ENCODE data around the gene MACROD2. TPM values are rescaled to one million over a fixed set of nuclear protein-coding genes. Genes with fewer than 3 reads are reported as not detected.

MACROD2 gene
- total RNA-seq, 6 experiments from 2014 or later: 0.05 to 0.57 (median 0.11) TPM; not detected in 1

GRCh38 chr20:15991279-15991678 lies 1996.0 kb downstream of the MACROD2 start:
- H3K27ac Mint-ChIP-seq: no peak overlapping the region

GRCh38 chr20:15992564-15992963 lies 1997.2 kb downstream of the MACROD2 start:
- Mint-ChIP-seq H3K4me1 (ENCODE audit: low read depth) (no peaks in the 10 kb centered on the region), H3K27me3 (ENCODE audit: insufficient read depth) (no peaks in the 10 kb centered on the region; the same call in 1 of the 2 replicates), H3K36me3 (ENCODE audit: low read depth) (no peaks in the 10 kb centered on the region), H3K4me3 (no peak overlapping the region), H3K27ac (no peak overlapping the region), H3K9me3 (peaks cover 26% of the 10 kb centered on the region)
- no peak for TF ChIP-seq CTCF (IDR thresholded peaks at IDR 0.05)
- DNase-seq: no peak

More at GRCh38 chr20:15991279-15991678, 1996.0 kb downstream of the MACROD2 start:
- H3K36me3 Mint-ChIP-seq (ENCODE audit: low read depth): no peaks in the 10 kb centered on the region
- no peaks in the 10 kb centered on the region for H3K4me1 Mint-ChIP-seq (ENCODE audit: low read depth)
- H3K9me3 Mint-ChIP-seq: peaks cover 25% of the 10 kb centered on the region
- no peak for DNase-seq
- H3K27me3 Mint-ChIP-seq (ENCODE audit: insufficient read depth): no peaks in the 10 kb centered on the region; the same call in 1 of the 2 replicates
- no peak overlapping the region for H3K4me3 Mint-ChIP-seq
- TF ChIP-seq CTCF (IDR thresholded peaks at IDR 0.05): no peak

- H3K27me3 Mint-ChIP-seq (ENCODE audit: insufficient read depth): no peaks in the 10 kb centered on the region
- H3K4me1 Mint-ChIP-seq (ENCODE audit: low read depth): no peaks in the 10 kb centered on the region
Observed at GRCh38 chr20:16000112-16000511, 2004.8 kb downstream of the MACROD2 start.

GRCh38 chr20:16001286-16001685 lies 2006.0 kb downstream of the MACROD2 start:
- H3K4me3 Mint-ChIP-seq: no peak overlapping the region
- H3K27ac Mint-ChIP-seq: no peak overlapping the region
- peaks cover 46% of the 10 kb centered on the region for H3K9me3 Mint-ChIP-seq
- no peaks in the 10 kb centered on the region for H3K36me3 Mint-ChIP-seq (ENCODE audit: low read depth)
- no peaks in the 10 kb centered on the region for H3K4me1 Mint-ChIP-seq (ENCODE audit: low read depth)
- H3K27me3 Mint-ChIP-seq (ENCODE audit: insufficient read depth): no peaks in the 10 kb centered on the region
- TF ChIP-seq CTCF (IDR thresholded peaks at IDR 0.05): no peak
- DNase-seq: no peak

More at GRCh38 chr20:16000112-16000511, 2004.8 kb downstream of the MACROD2 start:
- Mint-ChIP-seq H3K36me3 (ENCODE audit: low read depth) (no peaks in the 10 kb centered on the region), H3K4me3 (no peak overlapping the region), H3K9me3 (peaks cover 53% of the 10 kb centered on the region), H3K27ac (no peak overlapping the region)
- DNase-seq: no peak
- TF ChIP-seq CTCF (IDR thresholded peaks at IDR 0.05): no peak

DNA sequence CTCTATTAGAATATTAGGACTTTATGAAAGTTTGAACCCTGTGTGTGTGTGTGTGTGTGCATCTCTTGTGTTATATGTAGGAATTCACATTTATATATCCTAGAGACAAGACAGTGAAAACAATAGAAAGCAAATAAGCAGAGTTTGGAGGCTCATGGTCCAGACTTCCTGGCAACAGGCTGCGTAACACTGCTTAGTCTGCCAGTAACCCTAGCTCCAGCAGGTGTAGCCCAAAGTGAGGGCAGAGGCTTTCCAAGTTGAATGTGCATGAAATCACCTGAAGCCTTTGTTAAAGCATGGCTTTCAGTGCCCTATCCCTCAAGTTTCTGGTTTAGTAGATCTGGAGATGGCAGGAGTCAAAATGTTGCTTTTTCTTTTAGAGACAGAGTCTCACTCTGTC lies 2008.0 kb downstream of the MACROD2 start:
- H3K27me3 Mint-ChIP-seq (ENCODE audit: insufficient read depth): no peaks in the 10 kb centered on the region
- H3K4me1 Mint-ChIP-seq (ENCODE audit: low read depth): no peaks in the 10 kb centered on the region
- DNase-seq: no peak
- TF ChIP-seq CTCF (IDR thresholded peaks at IDR 0.05): no peak
- H3K27ac Mint-ChIP-seq: no peak overlapping the region
- no peak overlapping the region for H3K4me3 Mint-ChIP-seq
- H3K36me3 Mint-ChIP-seq (ENCODE audit: low read depth): no peaks in the 10 kb centered on the region
- peaks cover 35% of the 10 kb centered on the region for H3K9me3 Mint-ChIP-seq
